Fibroblast of the aortic adventitia (primary cell): ENCODE data around the gene LHFPL3. TPM values are rescaled to one million over a fixed set of nuclear protein-coding genes. Genes with fewer than 3 reads are reported as not detected.

ENCODE experiments used
- DNase-seq: peaks from one replicate; pipeline ENCODE4 v3.0.0-alpha.2; 2010; ENCODE audit warnings: low read depth
- H3K4me3 ChIP-seq: 2 replicates; pipeline ENCODE4 v1.5.1; 2011; ENCODE audit warnings: low read depth, mild to moderate bottlenecking, control low read depth, low read length, moderate library complexity
- CTCF ChIP-seq: IDR thresholded peaks from 2 replicates; pipeline ENCODE4 v1.5.1; 2011; ENCODE audit warnings: mild to moderate bottlenecking, low read length, control low read depth, inconsistent platforms; ENCODE audit not compliant: insufficient read depth
- total RNA-seq: library from RNA; depleted of rRNA; stranded (reverse); fragments of >200 nt; gene quantifications from 2 replicates; pipeline ENCODE4 v1.2.3, GENCODE V29; 2012; ENCODE audit warnings: low replicate concordance

LHFPL3 gene
- total RNA-seq, 1 donor = not detected

- DNase-seq = no peak
- no peak for TF ChIP-seq CTCF
- no peak overlapping the region for H3K4me3 ChIP-seq
These were observed 122.5 kb downstream of the LHFPL3 start for GRCh38 chr7:104450861-104451260.

GRCh38 chr7:104453190-104453589 is 124.8 kb downstream of the LHFPL3 start:
- DNase-seq = no peak
- H3K4me3 ChIP-seq = no peak overlapping the region
- TF ChIP-seq CTCF = no peak

DNA sequence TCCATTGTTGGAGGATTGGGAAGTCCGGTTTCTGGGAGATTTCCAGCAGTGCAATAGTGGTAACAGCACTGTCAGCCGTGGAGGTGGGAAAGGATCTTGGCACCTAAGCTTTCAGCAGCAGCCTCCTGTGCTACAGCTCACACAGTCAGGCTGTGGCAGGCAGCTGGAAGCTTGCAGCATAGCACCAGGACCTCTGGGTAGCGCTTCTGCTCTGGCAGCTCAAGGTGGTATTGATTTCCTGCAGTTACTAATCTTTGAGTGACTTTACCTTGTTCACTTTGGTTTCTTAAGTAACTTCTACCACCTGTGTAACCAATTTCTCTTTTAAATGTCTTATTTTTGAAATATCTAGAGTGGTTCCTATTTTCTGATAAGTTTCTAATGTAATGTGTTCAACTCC is 130.5 kb downstream of the LHFPL3 start:
- DNase-seq = no peak
- no peak for TF ChIP-seq CTCF
- no peak overlapping the region for H3K4me3 ChIP-seq

- no peak for TF ChIP-seq CTCF
- H3K4me3 ChIP-seq = no peak overlapping the region
- no peak for DNase-seq
These were observed 140.9 kb downstream of the LHFPL3 start for GRCh38 chr7:104469166-104469820.

DNA sequence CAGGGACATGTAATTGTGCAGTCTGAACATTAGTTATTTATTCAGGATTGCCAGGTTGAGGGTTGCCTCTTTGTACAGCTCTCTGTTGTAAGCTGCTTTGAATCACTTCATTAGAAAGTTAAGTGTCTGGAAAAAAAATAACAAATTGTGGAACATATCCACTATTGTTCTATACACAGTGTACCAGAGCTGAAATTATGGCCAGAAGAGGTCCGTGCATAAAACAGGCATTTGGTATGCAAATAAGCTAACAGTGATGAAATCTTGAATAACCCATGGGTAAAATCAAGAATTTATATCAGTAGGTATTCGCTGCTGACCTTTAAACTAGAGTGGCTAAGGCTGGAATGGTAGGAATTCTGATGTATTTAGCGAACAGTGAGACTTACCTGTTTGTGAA is 152.1 kb downstream of the LHFPL3 start:
- no peak for TF ChIP-seq CTCF
- no peak for DNase-seq
- no peak overlapping the region for H3K4me3 ChIP-seq

DNA sequence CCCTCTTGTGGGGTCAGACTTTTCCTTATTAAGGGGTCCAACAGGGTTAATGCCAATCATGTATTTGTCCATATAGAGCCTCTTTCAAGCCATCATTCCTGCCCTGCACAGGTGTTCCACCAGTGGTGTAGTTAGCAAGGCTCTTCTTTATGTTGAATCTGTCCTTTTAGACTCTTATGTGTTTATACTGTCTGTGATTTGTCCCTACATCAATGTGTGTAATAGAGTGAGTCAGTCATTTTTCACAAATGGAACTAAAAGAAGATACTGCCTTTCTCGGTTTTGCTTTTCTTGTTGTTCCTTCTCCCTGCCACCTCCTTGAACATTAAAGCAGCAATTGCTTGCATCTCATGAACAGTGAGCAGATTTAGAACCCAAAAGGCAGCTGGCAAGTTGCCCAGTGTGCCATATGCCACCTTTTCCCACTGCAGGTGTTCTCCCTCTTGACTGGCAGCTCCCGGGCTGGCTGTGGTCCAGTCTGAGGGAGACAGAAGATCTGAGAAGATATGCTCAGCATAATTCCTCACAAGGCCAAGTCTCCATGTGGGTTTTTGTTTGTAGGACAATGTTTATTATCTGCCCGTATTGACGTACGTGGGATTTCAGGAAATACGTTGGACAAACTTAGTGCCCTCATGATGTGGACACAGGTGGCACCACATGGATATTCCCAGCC is 154.1 kb downstream of the LHFPL3 start:
- no peak for TF ChIP-seq CTCF
- no peak overlapping the region for H3K4me3 ChIP-seq
- DNase-seq = no peak
